Duodenal mucosa (tissue), 2 donors: ENCODE results near the gene TRIM47.
A peak's percentile ranks its signal among the peaks of the same experiment; 100 is the strongest.

Source experiments
- H3K27ac ChIP-seq: one replicate; pipeline ENCODE4 v1.7.0; 2013; ENCODE audit warnings: low read depth, low read length
- H3K27me3 ChIP-seq, 2 donors: one replicate each; pipeline ENCODE4 v1.7.0; 2013; ENCODE audit warnings: low read length in 2 of 2, control low read depth in 1 of 2; ENCODE audit not compliant: insufficient read depth in 2 of 2, control insufficient read depth in 1 of 2
- H3K36me3 ChIP-seq, 2 donors: one replicate each; pipeline ENCODE4 v1.7.0; 2013; ENCODE audit warnings: low read length in 2 of 2, control low read depth in 1 of 2; ENCODE audit not compliant: insufficient read depth in 2 of 2, control insufficient read depth in 1 of 2
- H3K4me1 ChIP-seq, 2 donors: one replicate each; pipeline ENCODE4 v1.7.0; 2013; ENCODE audit warnings: low read length in 2 of 2, control low read depth in 1 of 2; ENCODE audit not compliant: insufficient read depth in 2 of 2, control insufficient read depth in 1 of 2
- H3K4me3 ChIP-seq, 2 donors: one replicate each; pipeline ENCODE4 v1.7.0; 2013; ENCODE audit warnings: low read length in 2 of 2, low read depth in 1 of 2
- H3K9ac ChIP-seq, 2 donors: one replicate each; pipeline ENCODE4 v1.7.0; 2013; ENCODE audit warnings: low read length in 2 of 2, low read depth in 1 of 2
- H3K9me3 ChIP-seq, 2 donors: one replicate each; pipeline ENCODE4 v1.7.0; 2013; ENCODE audit warnings: low read length in 2 of 2, control low read depth in 1 of 2; ENCODE audit not compliant: control insufficient read depth in 1 of 2

Gene TRIM47

GRCh38 chr17:75845933-75846691, 32.3 kb downstream of the TRIM47 start:
- H3K9ac ChIP-seq: peak overlapping the region; percentile 24 to 48
- H3K27ac ChIP-seq: peak overlapping the region; percentile 3
- H3K9me3 ChIP-seq: no peaks in the 10 kb centered on the region
- H3K4me3 ChIP-seq: no peak overlapping the region
- H3K4me1 ChIP-seq: peaks cover 37 to 38% of the 10 kb centered on the region in 2 donors
- peaks cover 29 to 50% of the 10 kb centered on the region in 2 donors for H3K36me3 ChIP-seq
- no peaks in the 10 kb centered on the region for H3K27me3 ChIP-seq

- peak overlapping the region; percentile 20 to 28 for H3K4me3 ChIP-seq
- H3K4me1 ChIP-seq: peaks cover 37 to 38% of the 10 kb centered on the region in 2 donors
- no peaks in the 10 kb centered on the region for H3K9me3 ChIP-seq
- H3K27ac ChIP-seq: peak overlapping the region; percentile 73
- H3K27me3 ChIP-seq: no peaks in the 10 kb centered on the region
- H3K9ac ChIP-seq: peak overlapping the region; percentile 60 to 65
- H3K36me3 ChIP-seq: peaks cover 29 to 41% of the 10 kb centered on the region in 2 donors
These were observed 33.2 kb downstream of the TRIM47 start for GRCh38 chr17:75845058-75845711.

GRCh38 chr17:75844530-75845057, 33.8 kb downstream of the TRIM47 start:
- Histone ChIP-seq H3K27ac (peak overlapping the region; percentile 73), H3K36me3 (peaks cover 26 to 40% of the 10 kb centered on the region in 2 donors), H3K27me3 (no peaks in the 10 kb centered on the region), H3K4me1 (peaks cover 37 to 38% of the 10 kb centered on the region in 2 donors), H3K4me3 (peak overlapping the region; percentile 69 to 70), H3K9ac (peak overlapping the region; percentile 69 to 75), H3K9me3 (no peaks in the 10 kb centered on the region)

- H3K27me3 ChIP-seq: no peaks in the 10 kb centered on the region
- H3K4me3 ChIP-seq: peak within 1 kb of the TSS; percentile 69 to 70
- H3K9me3 ChIP-seq: no peaks in the 10 kb centered on the region
- peaks cover 37 to 38% of the 10 kb centered on the region in 2 donors for H3K4me1 ChIP-seq
- peaks cover 22 to 33% of the 10 kb centered on the region in 2 donors for H3K36me3 ChIP-seq
- H3K27ac ChIP-seq: peak within 1 kb of the TSS; percentile 73
- peak within 1 kb of the TSS; percentile 69 to 75 for H3K9ac ChIP-seq
These were observed 34.5 kb downstream of the TRIM47 start, which contains the start of gene UNC13D for GRCh38 chr17:75843577-75844529. UNC13D (minus strand) TSS chr17:75844404; CDS start chr17:75844337, 67 bp downstream.

GRCh38 chr17:75842963-75843576, 35.3 kb downstream of the TRIM47 start:
- peak overlapping the region; percentile 69 to 70 for H3K4me3 ChIP-seq
- H3K9me3 ChIP-seq: no peaks in the 10 kb centered on the region
- peaks cover 35% of the 10 kb centered on the region in 2 donors for H3K4me1 ChIP-seq
- peaks cover 19 to 25% of the 10 kb centered on the region in 2 donors for H3K36me3 ChIP-seq
- H3K9ac ChIP-seq: peak overlapping the region; percentile 69 to 75
- H3K27me3 ChIP-seq: no peaks in the 10 kb centered on the region
- no peak overlapping the region for H3K27ac ChIP-seq

- H3K4me3 ChIP-seq: peak overlapping the region in 1 of 2 donors; percentile 69
- no peak overlapping the region for H3K27ac ChIP-seq
- H3K9ac ChIP-seq: peak overlapping the region in 1 of 2 donors; percentile 75
- peaks cover 33 to 34% of the 10 kb centered on the region in 2 donors for H3K4me1 ChIP-seq
- no peaks in the 10 kb centered on the region for H3K9me3 ChIP-seq
- H3K27me3 ChIP-seq: no peaks in the 10 kb centered on the region
- peaks cover 13 to 19% of the 10 kb centered on the region in 2 donors for H3K36me3 ChIP-seq
These were observed 36.0 kb downstream of the TRIM47 start for GRCh38 chr17:75842411-75842810.

- H3K36me3 ChIP-seq: peaks cover 0 to 9% of the 10 kb centered on the region in 2 donors
- no peak overlapping the region for H3K9ac ChIP-seq
- H3K27ac ChIP-seq: no peak overlapping the region
- H3K27me3 ChIP-seq: no peaks in the 10 kb centered on the region
- H3K9me3 ChIP-seq: no peaks in the 10 kb centered on the region
- peaks cover 19 to 20% of the 10 kb centered on the region in 2 donors for H3K4me1 ChIP-seq
- no peak overlapping the region for H3K4me3 ChIP-seq
These were observed 37.6 kb downstream of the TRIM47 start for GRCh38 chr17:75840799-75841164.

GRCh38 chr17:75839942-75840798, 38.2 kb downstream of the TRIM47 start:
- no peak overlapping the region for H3K27ac ChIP-seq
- no peak overlapping the region for H3K4me3 ChIP-seq
- no peaks in the 10 kb centered on the region for H3K27me3 ChIP-seq
- H3K4me1 ChIP-seq: peaks cover 12 to 14% of the 10 kb centered on the region in 2 donors
- H3K36me3 ChIP-seq: peaks cover 0 to 14% of the 10 kb centered on the region in 2 donors
- H3K9me3 ChIP-seq: no peaks in the 10 kb centered on the region
- H3K9ac ChIP-seq: no peak overlapping the region
